PC-3 (cell line): ENCODE measurements around the gene SERINC2. TPM values are rescaled to one million over a fixed set of nuclear protein-coding genes. Genes with fewer than 3 reads are reported as not detected.

Experiments
- ATAC-seq: fragments of 200-7000 bp; cut with Tn5 transposase; 2 replicates; pipeline ENCODE4 v1.9.1; 2020; ENCODE audit warnings: mild to moderate bottlenecking, moderate library complexity
- BruUV-seq: library from RNA; stranded (reverse); fragments of 400-500 nt; replicated peaks from 2 replicates; lab custom pipeline; 2021; lab: Mats Ljungman, UMichigan
- CTCF ChIA-PET: fragments of 300-600 bp; sonication (Branson Sonifier 250); formaldehyde crosslinking; loops from one replicate; lab custom pipeline; 2022; ENCODE audit warnings: antibody characterized with exemption; lab: Charles Lee
- POLR2A ChIA-PET: fragments of 300-600 bp; sonication (Branson Sonifier 250); formaldehyde crosslinking; loops from one replicate; lab custom pipeline; 2022; ENCODE audit warnings: antibody characterized with exemption; ENCODE audit not compliant: unreplicated experiment; lab: Charles Lee
- DNase-seq: peaks from one replicate; pipeline ENCODE4 v3.0.0-alpha.2; 2015
- H2AFZ ChIP-seq: fragments of 300-600 bp; sonication (generic); 2 replicates; pipeline ENCODE4 v1.6.0; 2016; ENCODE audit warnings: antibody characterized with exemption, low read length
- H3F3A ChIP-seq: fragments of 300-600 bp; sonication (generic); one replicate; pipeline ENCODE4 v1.6.0; 2017; ENCODE audit warnings: antibody characterized with exemption, low read length, control low read depth, mild to moderate bottlenecking; ENCODE audit not compliant: unreplicated experiment
- H3K27ac ChIP-seq: fragments of 300-600 bp; sonication (generic); 2 replicates; pipeline ENCODE4 v1.5.1; 2016; ENCODE audit warnings: mild to moderate bottlenecking, low read length
- H3K27me3 ChIP-seq: fragments of 300-600 bp; sonication (generic); 2 replicates; pipeline ENCODE4 v1.6.1; 2016; ENCODE audit warnings: low read length, mixed read lengths
- H3K36me3 ChIP-seq: fragments of 300-600 bp; sonication (generic); 2 replicates; pipeline ENCODE4 v1.6.1; 2016; ENCODE audit warnings: low read depth, mixed run types, low read length, mixed read lengths
- H3K4me1 ChIP-seq: fragments of 300-600 bp; sonication (generic); 2 replicates; pipeline ENCODE4 v1.5.1; 2016; ENCODE audit warnings: low read length; ENCODE audit not compliant: insufficient read depth
- H3K4me2 ChIP-seq: fragments of 300-600 bp; sonication (generic); 2 replicates; pipeline ENCODE4 v1.6.0; 2016; ENCODE audit warnings: low read length
- H3K4me3 ChIP-seq: fragments of 300-600 bp; sonication (generic); 2 replicates; pipeline ENCODE4 v1.5.1; 2016; ENCODE audit warnings: mild to moderate bottlenecking, low read length, mixed read lengths
- H3K79me2 ChIP-seq: fragments of 300-600 bp; sonication (generic); 2 replicates; pipeline ENCODE4 v1.6.1; 2017; ENCODE audit warnings: low read length, mixed read lengths
- H3K9ac ChIP-seq: fragments of 300-600 bp; sonication (generic); 2 replicates; pipeline ENCODE4 v1.6.0; 2016; ENCODE audit warnings: mild to moderate bottlenecking, low read length
- H3K9me2 ChIP-seq: fragments of 300-600 bp; sonication (generic); replicated peaks from 2 replicates; pipeline ENCODE4 v1.6.1; 2016; ENCODE audit warnings: mixed run types, low read length, mixed read lengths
- H3K9me3 ChIP-seq: fragments of 300-600 bp; sonication (generic); 2 replicates; pipeline ENCODE4 v1.6.1; 2016; ENCODE audit warnings: low read length, mixed read lengths
- H4K20me1 ChIP-seq: fragments of 300-600 bp; sonication (generic); 2 replicates; pipeline ENCODE4 v1.6.1; 2016; ENCODE audit warnings: low read length, mixed read lengths
- CTCF ChIP-seq: fragments of 300-600 bp; sonication (generic); conservative IDR thresholded peaks from 2 replicates; pipeline ENCODE4 v1.5.1; 2017; ENCODE audit warnings: antibody characterized with exemption, low read depth, mild to moderate bottlenecking, low read length
- EZH2 ChIP-seq: fragments of 300-600 bp; sonication (generic); IDR thresholded peaks from one replicate; pipeline ENCODE4 v1.6.1; 2017; ENCODE audit warnings: antibody characterized with exemption, mild to moderate bottlenecking, low read length; ENCODE audit not compliant: unreplicated experiment
- EZH2phosphoT487 ChIP-seq: fragments of 300-600 bp; sonication (generic); IDR thresholded peaks from 2 replicates; pipeline ENCODE4 v1.6.1; 2018; ENCODE audit warnings: mild to moderate bottlenecking, antibody characterized with exemption, low read length, borderline replicate concordance
- intact Hi-C: fragments of 100-400 bp; cut with micrococcal nuclease; formaldehyde crosslinking; loops from 2 replicates; pipeline ENCODE4 v1.9.0; 2023
- total RNA-seq: library from RNA; depleted of rRNA; stranded (reverse); fragments of >200 nt; gene quantifications from 2 replicates; pipeline ENCODE4 v1.2.3, GENCODE V29; 2014

Gene SERINC2
- total RNA-seq, 1 experiment from 2014 or later, result 51.5 TPM

- H3K4me2 ChIP-seq, result no peak overlapping the region
- no peaks in the 10 kb centered on the region for H3K36me3 ChIP-seq
- ChIA-PET CTCF (no interaction called here), POLR2A (no interaction called here)
- DNase-seq (no peak), ATAC-seq (no peak)
- no peak overlapping the region for H3K4me3 ChIP-seq
- no peak overlapping the region for H3K27ac ChIP-seq
- H3K27me3 ChIP-seq, result no peaks in the 10 kb centered on the region
- no peaks in the 10 kb centered on the region for H4K20me1 ChIP-seq
- no peaks in the 10 kb centered on the region for H3K4me1 ChIP-seq
- no TSS peak for BruUV-seq
- H2AFZ ChIP-seq, result no peak overlapping the region
- H3K9ac ChIP-seq, result no peak overlapping the region
- no peaks in the 10 kb centered on the region for H3K79me2 ChIP-seq
- H3K9me2 ChIP-seq, result no peaks in the 10 kb centered on the region
- no peaks in the 10 kb centered on the region for H3F3A ChIP-seq
- intact Hi-C loops, result no loop called here
- TF ChIP-seq EZH2phosphoT487 (no peak), CTCF (no peak)
- H3K9me3 ChIP-seq, result no peaks in the 10 kb centered on the region
Observed at GRCh38 chr1:31441558-31441957, 28.5 kb downstream of the SERINC2 start.

DNA sequence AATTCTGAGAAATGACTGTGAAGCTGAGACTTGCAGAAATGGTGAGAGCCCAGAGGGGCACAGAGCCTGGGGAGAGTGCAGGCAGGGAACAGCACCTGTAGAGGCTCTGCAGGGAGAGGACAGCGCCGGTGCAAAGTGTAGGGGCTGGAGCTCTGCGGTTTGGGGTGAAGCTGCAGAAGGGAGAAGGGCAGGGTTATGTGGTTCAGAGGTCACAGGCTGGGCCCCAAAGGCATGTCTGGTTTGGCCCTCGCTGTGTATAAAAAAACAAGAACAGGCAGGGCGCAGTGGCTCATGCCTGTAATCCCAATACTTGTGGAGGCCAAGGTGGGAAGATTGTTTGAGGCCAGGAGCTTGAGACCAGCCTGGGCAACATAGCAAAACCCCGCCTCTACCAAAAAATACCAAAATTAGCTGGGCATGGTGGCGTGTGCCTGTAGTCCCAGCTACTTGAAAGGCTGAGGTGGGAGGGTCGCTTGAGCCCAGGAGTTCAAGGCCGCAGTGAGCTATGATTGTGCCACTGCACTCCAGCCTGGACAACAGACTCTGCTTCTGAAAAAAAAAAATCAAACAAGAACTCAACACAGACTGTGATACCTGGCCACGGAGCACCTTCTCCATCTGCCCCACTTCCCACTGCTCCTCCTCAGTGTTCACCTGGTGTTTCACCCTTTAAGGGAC is 29.1 kb downstream of the SERINC2 start:
- no TSS peak for BruUV-seq
- ChIA-PET POLR2A (no interaction called here), CTCF (no interaction called here)
- DNase-seq (no peak), ATAC-seq (no peak)
- Histone ChIP-seq H3K79me2 (no peaks in the 10 kb centered on the region), H3K4me2 (no peak overlapping the region), H4K20me1 (no peaks in the 10 kb centered on the region), H3K4me3 (no peak overlapping the region), H3K4me1 (no peaks in the 10 kb centered on the region), H3K9me3 (no peaks in the 10 kb centered on the region), H3K27ac (no peak overlapping the region), H3K27me3 (no peaks in the 10 kb centered on the region), H3K36me3 (no peaks in the 10 kb centered on the region), H2AFZ (no peak overlapping the region), H3K9ac (no peak overlapping the region), H3K9me2 (no peaks in the 10 kb centered on the region), H3F3A (no peaks in the 10 kb centered on the region)
- TF ChIP-seq EZH2, result no peak
- no peak for TF ChIP-seq EZH2phosphoT487
- TF ChIP-seq CTCF, result no peak
- intact Hi-C loops, result no loop called here

DNA sequence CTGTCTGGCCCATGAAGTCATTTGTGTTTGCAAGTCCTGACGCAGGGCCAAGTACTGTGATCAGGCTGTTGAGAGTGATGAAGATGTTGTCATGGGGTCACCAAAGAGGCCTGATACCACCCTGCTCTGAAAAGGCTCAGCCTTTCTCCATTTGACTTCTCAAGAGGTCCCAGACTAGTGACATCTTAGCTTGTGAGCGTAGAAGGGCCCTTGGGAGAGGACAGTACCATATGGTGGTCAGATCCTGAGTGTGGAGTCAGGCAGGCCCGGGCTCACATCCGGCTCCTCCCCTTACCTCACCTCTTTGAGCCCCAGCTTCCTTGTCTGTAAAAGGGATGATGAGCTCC is 29.6 kb downstream of the SERINC2 start:
- H3K27me3 ChIP-seq, result no peaks in the 10 kb centered on the region
- no peak overlapping the region for H3K9ac ChIP-seq
- DNase-seq (no peak), ATAC-seq (no peak)
- TF ChIP-seq EZH2, result no peak
- no peak for TF ChIP-seq CTCF
- TF ChIP-seq EZH2phosphoT487, result no peak
- intact Hi-C loops, result no loop called here
- no peaks in the 10 kb centered on the region for H3K4me1 ChIP-seq
- H3F3A ChIP-seq, result no peaks in the 10 kb centered on the region
- no peak overlapping the region for H3K4me3 ChIP-seq
- H4K20me1 ChIP-seq, result no peaks in the 10 kb centered on the region
- POLR2A ChIA-PET, result no interaction called here
- no peaks in the 10 kb centered on the region for H3K9me2 ChIP-seq
- no peak overlapping the region for H3K27ac ChIP-seq
- no TSS peak for BruUV-seq
- no peaks in the 10 kb centered on the region for H3K9me3 ChIP-seq
- no peaks in the 10 kb centered on the region for H3K36me3 ChIP-seq
- no peaks in the 10 kb centered on the region for H3K79me2 ChIP-seq
- CTCF ChIA-PET, result no interaction called here
- H2AFZ ChIP-seq, result no peak overlapping the region
- no peak overlapping the region for H3K4me2 ChIP-seq
